Omental fat pad (tissue), 4 donors: ENCODE results near the gene STAT6. TPM values are rescaled to one million over a fixed set of nuclear protein-coding genes. Genes with fewer than 3 reads are reported as not detected.

Source experiments
- ATAC-seq: fragments of 150-250 bp; one replicate; pipeline ENCODE4 v1.9.1; 2016; ENCODE audit warnings: mild to moderate bottlenecking, moderate library complexity; ENCODE audit not compliant: low FRiP score
- DNase-seq: peaks from one replicate; pipeline ENCODE4 v3.0.0-alpha.2; 2019; ENCODE audit warnings: low spot score
- CTCF ChIP-seq, 3 donors: fragments of 450-650 bp; IDR thresholded peaks; one replicate each; pipeline ENCODE4 v1.5.1; 2016 to 2017; ENCODE audit warnings: antibody characterized with exemption in 3 of 3, mild to moderate bottlenecking in 3 of 3, moderate library complexity in 2 of 3
- total RNA-seq, 4 donors: library from RNA; depleted of rRNA; stranded (reverse); fragments of >200 nt; gene quantifications; one replicate each; pipeline ENCODE4 v1.1.0, GENCODE V29; 2016

The STAT6 gene
- total RNA-seq, 4 donors from 2014 or later: 112 to 234 (median 124) TPM

GRCh38 chr12:57130941-57131340, 19.8 kb upstream of the STAT6 start:
- TF ChIP-seq CTCF (IDR thresholded peaks at IDR 0.05): no peak
- ATAC-seq: no peak
- no peak for DNase-seq

GRCh38 chr12:57129889-57130288, 18.7 kb upstream of the STAT6 start:
- DNase-seq (no peak), ATAC-seq (peak; percentile 26)
- no peak for TF ChIP-seq CTCF (IDR thresholded peaks at IDR 0.05)

- no peak for TF ChIP-seq CTCF (IDR thresholded peaks at IDR 0.05)
- no peak for ATAC-seq
- no peak for DNase-seq
Observed at GRCh38 chr12:57129321-57129842, 18.2 kb upstream of the STAT6 start.

- no peak for ATAC-seq
- DNase-seq: no peak
- TF ChIP-seq CTCF (IDR thresholded peaks at IDR 0.05): no peak
Observed at GRCh38 chr12:57128519-57129247, 17.5 kb upstream of the STAT6 start.

GRCh38 chr12:57127726-57128518, 16.8 kb upstream of the STAT6 start, which contains the start of gene LRP1:
TSS of gene LRP1 (plus strand) at chr12:57128483. CDS start at chr12:57128965, 482 bp downstream.
- DNase-seq: no peak
- TF ChIP-seq CTCF (IDR thresholded peaks at IDR 0.05): no peak
- ATAC-seq: peak; percentile 60

GRCh38 chr12:57127101-57127725, 16.1 kb upstream of the STAT6 start:
- ATAC-seq: no peak
- no peak for TF ChIP-seq CTCF (IDR thresholded peaks at IDR 0.05)
- no peak for DNase-seq
